Peyer's patch (tissue), 4 donors: ENCODE data around the gene SMG6. TPM values are rescaled to one million over a fixed set of nuclear protein-coding genes. Genes with fewer than 3 reads are reported as not detected.

Experiments used
- DNase-seq, 3 donors: peaks; one replicate each; pipeline ENCODE4 v3.0.0-alpha.2; 2017 to 2019
- H3K27ac ChIP-seq, 4 donors: fragments of 200-600 bp; sonication (generic); one replicate each; pipeline ENCODE4 v1.5.1; 2016 to 2019
- H3K27me3 ChIP-seq, 2 donors: fragments of 200-600 bp; sonication (generic); one replicate each; pipeline ENCODE4 v1.5.1; 2019
- H3K36me3 ChIP-seq, 3 donors: fragments of 200-600 bp; sonication (generic); one replicate each; pipeline ENCODE4 v1.5.1; 2016 to 2019
- H3K4me1 ChIP-seq, 4 donors: fragments of 200-600 bp; sonication (generic); one replicate each; pipeline ENCODE4 v1.5.1; 2016 to 2019
- H3K4me3 ChIP-seq, 4 donors: fragments of 200-600 bp; sonication (generic); 1 replicate in 3 of 4; 2 replicates in 1 of 4; pipeline ENCODE4 v1.5.1; 2016 to 2019; ENCODE audit warnings: mild to moderate bottlenecking in 1 of 4
- H3K9me3 ChIP-seq, 4 donors: fragments of 200-600 bp; sonication (generic); one replicate each; pipeline ENCODE4 v1.5.1; 2016 to 2019; ENCODE audit warnings: mild to moderate bottlenecking in 1 of 4
- CTCF ChIP-seq, 6 experiments: fragments of 450-650 bp in 4 of 6; fragments of 200-600 bp in 2 of 6; sonication (generic) in 1 of 6; IDR thresholded peaks; one replicate each; pipeline ENCODE4 v1.5.1; 2017 to 2019; ENCODE audit warnings: antibody characterized with exemption in 6 of 6, mild to moderate bottlenecking in 3 of 6, moderate library complexity in 1 of 6
- POLR2A ChIP-seq, 2 donors: fragments of 450-650 bp; IDR thresholded peaks; one replicate each; pipeline ENCODE4 v1.5.1; 2017; ENCODE audit warnings: antibody characterized with exemption in 2 of 2, mild to moderate bottlenecking in 2 of 2, moderate library complexity in 2 of 2
- total RNA-seq, 4 donors: library from RNA; depleted of rRNA; stranded (reverse); fragments of >200 nt; gene quantifications; one replicate each; pipeline ENCODE4 v1.1.0, GENCODE V29; 2016

Gene SMG6
- total RNA-seq, 4 donors from 2014 or later: 33.3 to 139 (median 67.4) TPM

GRCh38 chr17:2212400-2212981, 91.1 kb downstream of the SMG6 start:
- peak in 1 of 3 donors; percentile 60 for DNase-seq
- Histone ChIP-seq H3K36me3 (no peaks in the 10 kb centered on the region), H3K4me1 (peaks cover 0 to 28% (median 14%) of the 10 kb centered on the region in 4 donors), H3K4me3 (no peak overlapping the region), H3K9me3 (no peaks in the 10 kb centered on the region), H3K27ac (peak overlapping the region; percentile 83 to 90 (median 88)), H3K27me3 (no peaks in the 10 kb centered on the region)
- TF ChIP-seq CTCF (IDR thresholded peaks at IDR 0.05) (no peak), POLR2A (IDR thresholded peaks at IDR 0.05) (no peak)

GRCh38 chr17:2211661-2212399, 91.8 kb downstream of the SMG6 start:
- H3K4me1 ChIP-seq: peaks cover 0 to 28% (median 14%) of the 10 kb centered on the region in 4 donors
- no peaks in the 10 kb centered on the region for H3K27me3 ChIP-seq
- TF ChIP-seq POLR2A (IDR thresholded peaks at IDR 0.05): no peak
- TF ChIP-seq CTCF (IDR thresholded peaks at IDR 0.05): no peak
- DNase-seq: no peak
- H3K27ac ChIP-seq: peak overlapping the region; percentile 83 to 90 (median 88)
- no peak overlapping the region for H3K4me3 ChIP-seq
- no peaks in the 10 kb centered on the region for H3K9me3 ChIP-seq
- no peaks in the 10 kb centered on the region for H3K36me3 ChIP-seq

DNA sequence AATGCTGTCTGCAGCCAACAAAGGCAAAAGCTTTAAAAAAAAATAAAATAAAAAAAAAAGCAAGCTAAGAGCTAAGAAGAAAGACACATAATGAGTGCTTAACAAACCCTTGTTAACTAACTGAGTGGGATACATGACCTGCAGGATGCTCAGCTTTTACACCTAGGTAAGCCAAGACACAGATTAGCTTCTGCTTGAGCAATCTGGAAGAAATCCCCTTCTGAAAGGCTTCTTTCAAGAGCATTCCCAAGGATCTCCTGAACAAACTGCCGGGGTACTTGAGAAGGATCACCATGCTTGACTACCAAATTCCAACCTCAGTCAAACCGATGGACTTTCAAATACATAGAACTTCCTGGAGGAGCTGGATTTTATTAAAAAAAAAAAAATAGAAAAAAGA, 92.9 kb downstream of the SMG6 start:
- TF ChIP-seq CTCF (IDR thresholded peaks at IDR 0.05) (no peak), POLR2A (IDR thresholded peaks at IDR 0.05) (no peak)
- DNase-seq: no peak
- H3K27me3 ChIP-seq: no peaks in the 10 kb centered on the region
- H3K4me1 ChIP-seq: peaks cover 0 to 28% (median 7%) of the 10 kb centered on the region in 4 donors
- no peaks in the 10 kb centered on the region for H3K9me3 ChIP-seq
- H3K4me3 ChIP-seq: no peak overlapping the region
- H3K27ac ChIP-seq: no peak overlapping the region
- H3K36me3 ChIP-seq: no peaks in the 10 kb centered on the region

- Histone ChIP-seq H3K27ac (peak overlapping the region in 1 of 4 donors; percentile 2), H3K36me3 (no peaks in the 10 kb centered on the region), H3K4me1 (peaks cover 0 to 8% (median 0%) of the 10 kb centered on the region in 4 donors), H3K4me3 (no peak overlapping the region), H3K27me3 (no peaks in the 10 kb centered on the region), H3K9me3 (no peaks in the 10 kb centered on the region)
- TF ChIP-seq CTCF (IDR thresholded peaks at IDR 0.05) (no peak), POLR2A (IDR thresholded peaks at IDR 0.05) (no peak)
- no peak for DNase-seq
Observed at GRCh38 chr17:2207815-2208515, 95.6 kb downstream of the SMG6 start.

- Histone ChIP-seq H3K9me3 (no peaks in the 10 kb centered on the region), H3K4me3 (no peak overlapping the region), H3K27ac (no peak overlapping the region), H3K4me1 (no peaks in the 10 kb centered on the region), H3K36me3 (no peaks in the 10 kb centered on the region), H3K27me3 (no peaks in the 10 kb centered on the region)
- no peak for DNase-seq
- TF ChIP-seq POLR2A (IDR thresholded peaks at IDR 0.05) (no peak), CTCF (IDR thresholded peaks at IDR 0.05) (no peak)
Observed at GRCh38 chr17:2204393-2204792, 99.2 kb downstream of the SMG6 start.
